Left ventricle myocardium inferior (tissue), 1 donor: ENCODE data around the gene NUDT4B. TPM values are rescaled to one million over a fixed set of nuclear protein-coding genes. Genes with fewer than 3 reads are reported as not detected.
"Not testable (repeated sequence)": the region's sequence is repeated elsewhere in the genome, so short reads cannot be mapped to it uniquely, and the experiment has no call there.

Experiments used
- DNase-seq: peaks from one replicate; pipeline ENCODE4 v3.0.0-alpha.2; 2020
- H3K27ac ChIP-seq: fragments of 200-600 bp; replicated peaks from 2 replicates; pipeline ENCODE4 v1.8.0; 2021
- H3K27me3 ChIP-seq: fragments of 200-600 bp; 2 replicates; pipeline ENCODE4 v1.8.0; 2021; ENCODE audit warnings: low read depth
- H3K36me3 ChIP-seq: fragments of 200-600 bp; 2 replicates; pipeline ENCODE4 v1.8.0; 2021
- H3K4me1 ChIP-seq: fragments of 200-600 bp; 2 replicates; pipeline ENCODE4 v1.8.0; 2021
- H3K4me3 ChIP-seq: fragments of 200-600 bp; 2 replicates; pipeline ENCODE4 v1.8.0; 2021; ENCODE audit warnings: mild to moderate bottlenecking, moderate library complexity
- H3K9me3 ChIP-seq: fragments of 200-600 bp; replicated peaks from 2 replicates; pipeline ENCODE4 v1.8.0; 2021
- intact Hi-C: fragments of 100-400 bp; cut with micrococcal nuclease; formaldehyde crosslinking; loops from one replicate; pipeline ENCODE4 v1.11.0; 2022
- long read RNA-seq: library from polyadenylated mRNA; unstranded; transcript quantifications from one replicate; pipeline ENCODE4 v2.0.0, GENCODE V29; 2021
- total RNA-seq: library from RNA; stranded (reverse); fragmentation: NEBNext Ultra II Directional; extraction: Animal tissue kit (Norgen Biotek cat#: 25700); gene quantifications from one replicate; pipeline ENCODE4 v1.2.1, GENCODE V29; 2021
- donor health status: DM: no; HTN: yes; CAD: no; lungs with severe emphysema.

NUDT4B gene
- not detected for total RNA-seq
- long read RNA-seq, transcript NUDT4B-201 (1 exons, 1,206 nt): major isoform, 5 of 5 reads
- long read RNA-seq, partial matches to known transcripts: 0 of 5 reads
- long read RNA-seq, other reads (novel, unspliced or antisense): 0 of 5 reads

GRCh38 chr1:148748563-148749334, at the start of gene NUDT4B:
NUDT4B (plus strand) TSS chr1:148748774; CDS start chr1:148748953, 179 bp downstream.
- not testable (repeated sequence) for H3K9me3 ChIP-seq

GRCh38 chr1:148699357-148699756, 49.2 kb upstream of the NUDT4B start:
- H3K9me3 ChIP-seq, H3K4me1 ChIP-seq, H3K4me3 ChIP-seq, DNase-seq, H3K27ac ChIP-seq, intact Hi-C loops, H3K27me3 ChIP-seq, H3K36me3 ChIP-seq: not testable (repeated sequence)

More at GRCh38 chr1:148748563-148749334, at the start of gene NUDT4B:
- H3K36me3 ChIP-seq, intact Hi-C loops, DNase-seq, H3K4me1 ChIP-seq, H3K27me3 ChIP-seq, H3K4me3 ChIP-seq, H3K27ac ChIP-seq: not testable (repeated sequence)

- intact Hi-C loops, H3K36me3 ChIP-seq, DNase-seq, H3K4me1 ChIP-seq, H3K27me3 ChIP-seq, H3K4me3 ChIP-seq, H3K27ac ChIP-seq, H3K9me3 ChIP-seq: not testable (repeated sequence)
Observed at GRCh38 chr1:148702242-148702641, 46.3 kb upstream of the NUDT4B start.

GRCh38 chr1:148703973-148704591, 44.5 kb upstream of the NUDT4B start:
- H3K4me3 ChIP-seq, intact Hi-C loops, H3K4me1 ChIP-seq, DNase-seq, H3K27me3 ChIP-seq, H3K36me3 ChIP-seq, H3K9me3 ChIP-seq, H3K27ac ChIP-seq: not testable (repeated sequence)

GRCh38 chr1:148705316-148705948, 43.1 kb upstream of the NUDT4B start:
- H3K4me1 ChIP-seq, H3K27me3 ChIP-seq, DNase-seq, H3K9me3 ChIP-seq, intact Hi-C loops, H3K27ac ChIP-seq, H3K36me3 ChIP-seq, H3K4me3 ChIP-seq: not testable (repeated sequence)

GRCh38 chr1:148708779-148709333, 39.7 kb upstream of the NUDT4B start:
- H3K4me3 ChIP-seq, intact Hi-C loops, H3K36me3 ChIP-seq: not testable (repeated sequence)

GRCh38 chr1:148710772-148711523, 37.6 kb upstream of the NUDT4B start:
- H3K9me3 ChIP-seq, H3K27ac ChIP-seq, intact Hi-C loops, H3K4me3 ChIP-seq, H3K36me3 ChIP-seq, H3K4me1 ChIP-seq, H3K27me3 ChIP-seq, DNase-seq: not testable (repeated sequence)

More at GRCh38 chr1:148708779-148709333, 39.7 kb upstream of the NUDT4B start:
- not testable (repeated sequence) for H3K9me3 ChIP-seq, H3K27me3 ChIP-seq, DNase-seq, H3K27ac ChIP-seq, H3K4me1 ChIP-seq

- H3K4me1 ChIP-seq, intact Hi-C loops, DNase-seq, H3K27me3 ChIP-seq, H3K36me3 ChIP-seq, H3K9me3 ChIP-seq, H3K27ac ChIP-seq, H3K4me3 ChIP-seq: not testable (repeated sequence)
Observed at GRCh38 chr1:148712353-148712752, 36.2 kb upstream of the NUDT4B start.

GRCh38 chr1:148715518-148715917, 33.1 kb upstream of the NUDT4B start:
- H3K9me3 ChIP-seq, DNase-seq, H3K4me1 ChIP-seq, H3K27ac ChIP-seq, intact Hi-C loops, H3K27me3 ChIP-seq, H3K4me3 ChIP-seq, H3K36me3 ChIP-seq: not testable (repeated sequence)

- intact Hi-C loops, H3K27me3 ChIP-seq: not testable (repeated sequence)
Observed at GRCh38 chr1:148716966-148717520, 31.5 kb upstream of the NUDT4B start.

GRCh38 chr1:148720918-148721317, 27.7 kb upstream of the NUDT4B start:
- H3K27me3 ChIP-seq, H3K9me3 ChIP-seq, H3K4me3 ChIP-seq, DNase-seq, H3K36me3 ChIP-seq, H3K27ac ChIP-seq, H3K4me1 ChIP-seq, intact Hi-C loops: not testable (repeated sequence)

More at GRCh38 chr1:148716966-148717520, 31.5 kb upstream of the NUDT4B start:
- H3K9me3 ChIP-seq, H3K36me3 ChIP-seq, H3K4me3 ChIP-seq, DNase-seq, H3K4me1 ChIP-seq, H3K27ac ChIP-seq: not testable (repeated sequence)

GRCh38 chr1:148722758-148723157, 25.8 kb upstream of the NUDT4B start:
- intact Hi-C loops: not testable (repeated sequence)

More at GRCh38 chr1:148722758-148723157, 25.8 kb upstream of the NUDT4B start:
- not testable (repeated sequence) for H3K27me3 ChIP-seq, DNase-seq, H3K27ac ChIP-seq, H3K4me1 ChIP-seq, H3K9me3 ChIP-seq, H3K4me3 ChIP-seq, H3K36me3 ChIP-seq
